GM19397 (cell line): ENCODE data around the gene RBBP6.

Experiments
- ATAC-seq: cut with Tn5 transposase; IDR thresholded peaks from one replicate; pipeline ENCODE4 v1.9.1; 2021; ENCODE audit warnings: mild to moderate bottlenecking, moderate library complexity; ENCODE audit not compliant: unreplicated experiment

Gene RBBP6

DNA sequence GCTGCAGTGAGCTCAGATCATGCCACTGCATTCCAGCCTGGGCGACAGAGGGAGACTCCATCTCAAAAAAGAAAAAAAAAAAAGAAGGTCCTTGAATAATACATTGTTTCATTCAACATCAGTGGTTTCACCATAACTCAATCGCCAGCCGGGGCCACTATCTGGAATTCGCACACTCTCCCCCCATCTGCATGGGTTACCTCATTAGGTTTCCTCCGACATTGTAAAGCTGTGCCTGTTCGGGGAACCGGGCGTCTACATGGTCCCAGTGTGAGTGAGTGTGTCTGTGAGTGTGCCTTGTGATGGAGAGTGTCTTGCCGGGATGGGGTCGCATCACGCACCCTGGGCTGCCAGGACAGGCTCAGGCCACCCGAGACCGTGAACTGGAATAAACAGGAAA lies 16.6 kb upstream of the RBBP6 start:
- no peak for ATAC-seq

DNA sequence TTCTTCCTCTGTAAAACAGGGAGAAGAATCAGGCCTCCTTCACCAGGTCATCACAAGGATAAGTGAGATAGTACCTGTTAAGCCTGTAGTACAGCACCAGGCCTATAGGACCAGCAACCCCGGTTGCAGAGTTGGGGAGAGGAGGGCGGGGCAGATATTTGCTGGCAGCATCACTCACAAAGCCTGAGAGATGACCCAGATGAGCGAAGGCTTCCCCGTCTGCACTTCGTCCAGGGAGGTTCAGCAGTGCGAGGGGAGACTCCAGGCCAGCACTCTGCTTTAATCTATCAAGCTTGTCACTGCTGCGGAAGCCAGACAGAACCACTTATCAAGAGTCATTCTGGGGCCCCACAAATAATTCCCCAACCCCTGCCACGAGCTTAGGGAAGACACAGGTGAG lies 15.8 kb upstream of the RBBP6 start:
- no peak for ATAC-seq

DNA sequence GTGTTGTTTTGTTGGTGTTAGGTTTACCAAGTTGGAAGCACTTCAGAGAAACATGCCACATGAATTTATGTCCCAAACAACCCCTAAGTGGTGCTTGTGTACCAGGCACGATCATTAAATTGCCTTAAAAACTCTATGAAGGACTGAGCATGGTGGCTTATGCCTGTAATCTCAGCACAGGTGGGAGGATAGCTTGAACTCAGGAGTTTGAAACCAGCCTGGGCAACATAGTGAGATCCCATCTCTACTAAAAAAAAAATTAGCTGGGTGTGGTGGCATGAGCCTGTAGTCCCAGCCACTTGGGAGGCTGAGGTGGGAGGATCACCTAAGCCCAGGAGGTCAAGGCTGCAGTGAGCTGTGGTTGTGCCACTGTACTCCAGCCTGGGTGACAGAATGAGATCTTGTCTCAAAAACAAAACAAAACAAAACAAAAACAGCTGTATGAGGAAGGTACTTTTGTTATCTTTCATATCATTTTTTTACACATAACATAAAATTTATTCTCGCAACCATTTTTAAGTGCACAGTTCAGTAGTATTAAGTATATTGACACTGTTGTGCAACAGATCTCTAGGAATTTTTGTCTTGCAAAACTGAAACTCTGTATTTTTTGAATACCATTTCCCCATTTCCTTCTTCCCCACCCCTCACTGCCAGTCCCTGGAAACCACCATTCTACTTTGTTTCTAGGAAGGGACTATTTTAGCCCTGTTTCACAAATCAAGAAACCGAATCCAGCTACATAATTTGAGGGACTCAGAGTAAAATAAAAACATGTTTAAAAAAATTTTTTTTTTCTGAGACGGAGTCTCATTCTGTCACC lies 14.3 kb upstream of the RBBP6 start:
- no peak for ATAC-seq

DNA sequence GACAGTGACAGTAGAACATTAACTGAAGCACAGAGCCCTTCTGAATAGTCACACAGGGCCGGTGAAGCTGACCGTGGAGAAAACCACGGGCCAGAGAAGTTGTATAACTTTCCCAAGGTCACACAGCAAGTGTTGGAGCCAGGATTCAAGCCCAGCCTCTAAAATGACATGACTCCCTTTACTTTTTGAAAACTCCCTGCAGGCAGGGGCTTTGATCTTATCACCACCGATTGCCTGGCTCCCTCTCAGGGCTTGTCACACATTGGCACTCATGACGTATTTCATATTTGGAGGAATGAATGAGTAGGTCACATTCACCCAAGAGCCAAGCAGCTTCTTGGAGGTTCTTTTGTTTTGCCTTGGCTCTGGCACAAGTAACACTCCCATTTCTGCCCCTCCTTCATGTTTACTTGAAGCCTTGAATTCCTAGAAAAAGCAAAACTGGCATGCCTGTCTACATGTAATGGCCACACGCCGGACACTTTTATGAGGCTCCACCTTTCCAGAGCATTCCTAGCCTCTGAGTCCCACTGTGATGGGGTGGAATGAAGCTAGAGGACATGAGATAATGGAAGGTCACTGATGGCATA lies 13.3 kb upstream of the RBBP6 start:
- ATAC-seq = no peak

DNA sequence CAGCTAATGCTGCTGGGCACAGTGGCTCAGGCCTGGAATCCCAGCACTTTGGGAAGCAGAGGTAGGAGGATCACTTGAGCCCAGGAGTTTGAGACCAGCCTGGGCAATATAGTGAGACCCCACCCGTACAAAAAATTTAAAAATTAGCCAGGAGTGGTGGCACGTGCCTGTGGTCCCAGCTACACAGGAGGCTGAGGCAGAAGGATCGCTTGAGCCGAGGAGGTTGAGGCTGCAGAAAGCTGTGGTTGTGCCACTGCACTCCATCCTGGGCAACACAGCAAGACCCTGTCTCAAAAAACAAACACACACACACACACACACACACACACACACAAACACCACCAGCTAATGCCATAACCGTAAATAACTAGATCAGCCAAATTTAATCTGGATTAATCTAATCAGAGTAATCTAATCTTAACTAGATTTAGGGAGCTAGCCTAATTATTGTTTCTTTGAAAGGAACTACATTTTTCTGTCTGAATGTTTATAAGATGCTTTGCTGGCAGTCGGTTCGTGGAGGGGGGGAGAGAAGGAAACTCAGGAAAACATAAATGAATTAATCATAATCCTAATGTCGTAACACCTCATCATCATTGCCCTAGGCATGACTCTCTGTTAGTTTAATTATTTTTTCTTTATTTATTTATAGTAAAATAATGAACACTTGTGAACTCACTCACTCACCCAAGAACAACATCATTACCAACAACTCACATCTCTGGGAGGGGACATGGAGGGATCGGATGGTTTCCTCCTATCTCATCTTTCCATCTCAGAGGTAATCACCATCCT lies 12.5 kb upstream of the RBBP6 start:
- ATAC-seq = no peak

DNA sequence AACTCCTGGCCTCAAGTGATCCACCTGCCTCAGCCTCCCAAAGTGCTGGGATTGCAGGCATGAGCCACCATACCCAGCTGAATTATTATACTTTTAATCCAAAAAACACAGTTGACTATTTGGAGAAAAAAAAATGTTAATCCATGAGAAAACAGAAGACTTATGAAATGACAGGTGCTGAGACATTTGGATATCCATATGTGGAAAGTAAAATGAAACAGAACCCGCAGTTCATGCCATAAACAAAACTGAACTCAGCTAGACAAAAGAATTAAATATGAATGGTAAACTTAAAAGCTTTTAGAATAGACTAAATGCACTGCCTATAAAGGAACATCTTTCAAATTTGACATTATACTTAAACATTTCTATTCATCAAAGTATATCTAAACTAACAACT lies 8.2 kb upstream of the RBBP6 start:
- no peak for ATAC-seq

DNA sequence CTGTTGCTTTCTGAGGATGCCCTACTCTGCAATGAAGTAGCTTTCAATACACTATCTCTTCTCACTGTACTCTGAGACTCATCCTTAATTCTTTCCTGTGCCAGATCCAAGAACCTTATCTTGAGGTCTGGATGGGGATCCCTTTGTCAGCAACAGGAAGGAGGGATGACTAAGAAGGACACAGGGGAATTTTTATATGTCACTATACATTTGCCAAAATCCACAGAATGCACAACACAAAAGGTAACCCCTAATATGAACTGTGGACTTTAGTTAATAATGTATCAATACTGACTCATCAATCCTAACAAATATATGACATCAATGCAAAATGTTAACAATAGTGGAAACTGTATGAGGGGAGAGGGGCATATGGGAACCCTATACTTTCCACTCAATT lies 4.7 kb upstream of the RBBP6 start:
- ATAC-seq = no peak

DNA sequence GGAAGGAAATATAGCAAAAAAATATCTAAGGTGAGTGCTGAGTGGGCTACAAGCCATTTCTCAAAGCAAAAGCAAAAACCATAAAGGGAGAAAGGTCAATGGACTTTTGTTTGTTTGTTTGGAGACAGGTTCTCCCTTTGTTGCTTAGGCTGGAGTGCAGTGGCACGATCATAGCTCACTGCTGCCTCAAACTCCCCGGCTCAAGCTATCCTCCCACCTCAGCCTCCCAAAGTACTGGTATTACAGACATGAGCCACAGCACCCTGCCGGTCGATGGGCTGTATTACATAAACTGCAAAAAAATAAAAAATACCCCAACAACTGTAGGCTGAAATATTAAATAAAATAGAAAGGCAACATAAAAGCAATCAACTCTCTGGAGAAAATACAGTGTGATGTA lies 3.5 kb upstream of the RBBP6 start:
- ATAC-seq = no peak

DNA sequence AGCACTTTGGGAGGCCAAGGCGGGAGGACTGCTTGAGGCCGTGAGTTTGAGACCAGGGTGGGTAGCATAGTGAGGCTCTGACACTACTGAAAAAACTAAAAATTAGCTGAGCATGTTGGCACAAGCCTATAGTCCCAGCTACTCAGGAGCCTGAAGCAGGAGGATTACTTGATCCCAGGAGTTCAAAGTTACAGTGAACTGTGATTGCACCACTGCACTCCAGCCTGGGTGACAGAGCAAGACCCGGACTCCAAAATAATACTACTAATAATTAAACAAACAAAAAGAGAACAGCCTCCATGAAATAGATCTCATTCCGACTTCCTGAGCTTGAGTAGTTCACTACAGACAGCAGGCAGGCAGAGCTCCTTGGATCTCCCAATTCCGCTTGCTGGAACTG lies 2.7 kb upstream of the RBBP6 start:
- ATAC-seq = no peak

DNA sequence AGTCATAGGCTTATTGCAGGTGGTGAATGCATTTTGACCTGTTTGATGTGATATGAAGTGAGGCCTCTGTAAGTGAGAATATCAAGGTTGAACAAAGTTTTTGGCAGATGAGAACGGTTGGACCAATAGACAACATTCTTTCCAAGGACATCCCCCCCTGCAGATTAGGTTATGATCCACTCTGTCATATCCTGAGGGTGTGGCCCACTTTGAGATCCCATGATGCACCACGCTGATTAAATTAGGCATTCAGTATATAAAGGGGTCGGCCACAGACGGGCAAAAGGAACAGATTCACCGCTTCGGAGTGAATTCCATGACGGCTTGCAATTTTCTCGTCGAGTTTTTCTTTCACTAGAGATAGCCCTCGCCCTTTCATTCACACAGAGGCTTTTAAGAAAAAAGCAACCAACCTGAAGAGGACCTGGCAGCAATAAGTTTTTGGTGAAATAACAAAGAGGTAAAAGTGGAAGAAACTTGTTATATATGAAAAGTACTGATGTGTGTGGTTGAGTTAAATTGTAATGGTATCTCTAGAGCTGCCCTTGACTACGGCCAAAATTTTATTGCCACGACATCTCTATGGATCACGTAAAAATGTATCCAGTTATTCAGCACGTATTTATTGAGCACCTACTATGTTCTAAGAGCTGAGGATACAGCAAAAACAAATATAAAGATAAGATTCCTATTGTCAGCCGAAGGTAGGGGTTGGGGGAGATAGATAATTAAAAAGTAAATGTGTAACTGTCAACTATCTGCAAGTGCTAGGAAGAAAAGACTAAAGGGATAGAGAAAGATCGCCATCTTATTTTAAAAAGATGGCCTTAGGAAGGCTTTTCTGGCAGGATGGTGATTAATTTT lies 1.7 kb upstream of the RBBP6 start:
- no peak for ATAC-seq

DNA sequence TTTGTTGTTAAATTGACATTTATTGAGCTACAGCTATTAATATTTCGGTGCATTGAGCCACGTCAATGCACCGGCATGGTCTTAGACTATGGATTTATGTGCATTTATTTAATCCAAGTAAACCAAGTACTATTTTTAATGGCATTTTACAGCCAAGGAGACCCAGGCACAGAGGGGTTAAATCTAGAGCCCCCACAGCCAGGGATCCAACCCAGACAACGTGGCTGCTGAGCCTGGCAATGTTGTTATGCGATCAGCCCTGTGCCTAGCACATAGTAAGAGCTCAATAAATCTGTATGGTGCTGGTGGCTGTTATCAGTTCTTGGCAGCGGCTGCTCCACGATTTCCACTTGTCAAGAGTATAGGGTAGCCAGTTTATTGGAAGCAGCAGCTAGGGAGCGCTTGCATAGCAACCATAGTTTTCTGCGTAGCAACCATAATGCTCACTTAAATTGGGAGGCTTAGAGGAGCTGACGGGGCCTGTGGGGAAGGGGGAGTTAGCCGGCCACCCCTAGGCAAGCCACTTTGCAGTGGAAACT lies 541 bp upstream of the RBBP6 start:
- ATAC-seq = no peak

DNA sequence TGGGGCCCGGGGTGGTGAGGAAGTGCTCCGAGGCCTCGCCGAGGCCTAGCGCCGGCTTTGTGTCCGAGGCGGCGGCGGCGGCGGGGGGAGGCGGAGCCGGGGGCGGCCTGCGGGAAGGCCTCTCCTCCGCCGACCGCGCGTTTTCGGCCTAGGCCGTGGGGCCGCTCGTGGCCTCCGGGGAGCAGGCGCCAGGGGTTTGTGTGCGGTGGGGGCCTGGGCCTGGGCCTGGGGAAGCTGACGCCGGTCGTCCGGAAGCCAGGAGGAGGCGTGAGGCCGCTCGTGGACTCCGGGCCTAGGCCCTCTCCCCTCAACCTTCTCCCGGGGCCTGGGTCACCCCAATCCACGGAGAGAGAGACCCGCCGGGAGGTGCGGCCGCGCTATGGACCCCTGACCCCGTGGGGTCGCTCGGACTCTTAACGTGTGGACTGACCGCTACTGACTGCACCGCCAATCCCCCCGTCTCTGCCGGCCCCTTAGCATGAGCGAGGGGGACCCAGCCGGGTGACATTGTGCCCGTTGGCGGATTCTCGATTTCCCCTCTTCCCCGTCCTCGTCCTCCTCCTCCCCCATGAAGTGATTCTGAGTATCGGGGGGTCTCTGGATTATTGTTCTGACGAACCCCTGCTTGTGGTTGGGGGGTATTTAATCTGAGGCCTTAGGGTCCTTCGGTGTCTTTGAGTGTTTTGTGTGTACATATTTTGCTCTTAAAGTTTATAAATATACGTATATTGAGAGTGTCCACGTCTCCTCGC lies 660 bp downstream of the RBBP6 start:
- ATAC-seq = peak; percentile 42

DNA sequence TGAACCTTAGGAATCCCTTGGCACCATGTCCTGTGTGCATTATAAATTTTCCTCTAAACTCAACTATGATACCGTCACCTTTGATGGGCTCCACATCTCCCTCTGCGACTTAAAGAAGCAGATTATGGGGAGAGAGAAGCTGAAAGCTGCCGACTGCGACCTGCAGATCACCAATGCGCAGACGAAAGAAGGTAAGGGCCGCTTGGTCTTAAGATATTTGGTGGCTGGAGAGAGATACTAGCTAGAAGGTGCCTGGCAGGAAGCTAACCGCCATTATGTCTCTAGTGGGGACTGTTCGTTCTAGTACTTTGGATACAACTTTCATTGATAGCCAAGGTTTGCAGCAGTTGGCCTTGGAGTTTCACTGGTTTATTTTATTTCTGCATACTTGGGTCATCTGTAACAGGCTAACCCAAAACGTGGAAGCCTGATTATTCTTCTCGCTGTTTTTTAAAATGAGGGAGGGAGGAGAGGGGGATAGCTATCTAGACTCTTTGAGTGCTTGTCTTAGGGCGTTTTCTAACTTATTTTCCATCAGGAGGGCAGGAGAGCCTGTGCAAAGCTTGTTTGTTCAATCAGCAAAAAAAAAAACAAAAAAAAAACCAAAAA lies 1.3 kb downstream of the RBBP6 start:
- ATAC-seq = no peak

DNA sequence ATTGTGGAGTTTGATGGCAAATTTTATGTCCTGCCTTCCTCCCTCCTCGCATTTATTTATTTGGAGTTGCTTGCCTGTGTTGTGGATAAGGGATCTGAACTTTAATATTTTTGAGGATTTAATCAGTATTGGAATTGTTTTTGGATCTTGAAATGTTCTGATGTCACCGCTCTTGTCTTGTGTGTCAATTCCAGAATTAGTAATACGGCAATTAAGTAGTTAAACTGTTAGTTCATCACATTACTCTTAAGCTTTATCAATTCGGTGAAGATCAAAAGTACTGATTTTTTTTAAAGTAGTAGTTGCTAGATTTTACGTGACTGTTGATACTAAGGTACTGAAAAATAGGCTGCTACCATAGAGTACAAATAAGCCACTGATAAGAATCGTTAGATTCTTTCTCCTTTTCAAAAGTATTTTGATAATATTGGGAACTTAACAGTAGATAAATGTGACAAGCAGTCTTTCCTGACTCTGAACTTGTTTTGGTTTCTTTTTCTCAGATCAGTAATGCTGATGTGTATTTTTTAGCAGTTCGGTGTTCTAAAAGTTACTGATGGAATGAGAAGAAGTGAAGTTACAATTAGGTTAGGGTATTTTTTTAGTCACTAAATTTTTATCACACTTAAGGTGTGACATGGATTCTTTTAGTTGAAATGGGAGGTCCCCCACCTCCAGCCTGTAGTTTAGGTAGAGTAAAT lies 2.0 kb downstream of the RBBP6 start:
- ATAC-seq = no peak

DNA sequence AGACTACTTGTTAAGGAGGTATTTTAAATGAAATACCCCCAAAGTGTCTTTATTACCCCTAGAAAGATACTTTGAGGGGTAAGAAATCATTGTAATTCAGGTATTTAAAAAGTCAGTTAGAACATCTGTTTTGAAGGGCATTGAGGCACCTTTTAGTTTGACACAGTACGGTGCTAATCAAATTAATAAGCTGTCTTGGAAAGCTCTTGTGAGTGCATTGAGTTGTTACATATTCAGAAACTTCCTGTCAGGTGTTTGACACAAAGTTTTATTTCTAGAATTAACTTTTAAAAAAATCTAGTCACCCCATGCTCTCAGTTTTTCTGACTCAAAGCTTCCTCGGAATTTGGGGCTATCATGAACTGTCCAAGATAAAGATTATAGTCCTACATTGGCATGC lies 4.6 kb downstream of the RBBP6 start:
- no peak for ATAC-seq

DNA sequence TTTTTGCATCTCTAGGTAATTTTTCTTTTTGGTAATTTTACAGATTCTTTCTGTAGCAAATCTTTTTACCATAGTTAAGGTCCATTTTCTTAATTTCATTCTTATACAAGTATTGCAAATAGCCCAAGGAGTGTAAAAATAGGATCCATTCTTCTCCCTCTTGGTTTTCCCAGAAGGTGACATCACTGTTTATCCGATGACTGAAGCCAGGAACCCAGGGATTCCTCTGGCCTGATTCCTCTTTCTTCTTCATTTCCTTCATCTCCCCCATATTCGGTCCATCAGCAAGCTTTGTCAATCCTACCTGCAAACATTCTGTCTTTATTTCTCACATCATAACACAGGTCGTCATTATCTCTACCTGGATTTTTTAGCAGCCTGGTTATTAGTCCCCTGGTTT lies 5.3 kb downstream of the RBBP6 start:
- no peak for ATAC-seq

DNA sequence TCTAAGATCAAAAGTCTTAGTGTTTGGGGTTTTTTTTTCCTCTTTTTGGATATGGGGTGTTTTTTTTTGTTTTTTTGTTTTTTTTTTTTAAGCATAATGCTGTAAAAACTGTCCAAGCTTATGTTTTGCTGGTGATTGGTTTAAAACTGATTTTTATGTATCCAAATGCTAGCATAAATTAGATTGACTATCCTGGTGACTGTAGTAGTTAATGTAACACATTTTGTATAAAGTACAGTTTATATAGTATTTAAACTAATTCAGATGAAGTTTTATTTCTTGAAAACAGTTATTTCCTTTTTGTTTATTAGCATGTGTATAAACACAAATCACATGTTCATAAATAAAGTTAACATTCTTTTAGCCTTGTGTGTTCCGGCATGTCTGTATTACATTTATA lies 10.9 kb downstream of the RBBP6 start:
- no peak for ATAC-seq

DNA sequence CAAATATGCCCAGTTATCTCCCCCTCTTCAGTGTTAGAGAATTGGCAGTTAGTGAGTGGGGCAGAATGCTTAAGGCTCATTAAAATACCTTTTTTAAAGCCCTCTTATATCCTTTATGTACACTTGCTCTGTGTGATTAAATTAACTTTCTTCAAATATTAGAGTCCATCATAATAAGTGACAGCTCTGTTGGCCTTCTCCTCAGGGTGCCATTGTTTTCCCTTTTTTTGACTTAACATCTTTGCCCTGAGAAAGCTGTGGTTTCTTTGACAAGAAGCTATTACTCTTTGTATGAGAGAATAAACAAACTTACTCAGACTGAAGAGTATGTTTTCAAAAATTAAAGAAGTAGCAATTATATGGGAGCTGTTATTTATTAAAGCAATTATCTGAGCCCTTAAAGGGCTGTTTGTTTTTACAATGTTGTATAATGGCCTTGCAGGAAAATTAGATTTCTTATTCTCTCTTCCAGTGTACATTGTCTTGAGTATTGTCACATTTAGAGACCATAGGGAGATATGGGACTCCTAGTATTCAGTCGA lies 13.4 kb downstream of the RBBP6 start:
- no peak for ATAC-seq

DNA sequence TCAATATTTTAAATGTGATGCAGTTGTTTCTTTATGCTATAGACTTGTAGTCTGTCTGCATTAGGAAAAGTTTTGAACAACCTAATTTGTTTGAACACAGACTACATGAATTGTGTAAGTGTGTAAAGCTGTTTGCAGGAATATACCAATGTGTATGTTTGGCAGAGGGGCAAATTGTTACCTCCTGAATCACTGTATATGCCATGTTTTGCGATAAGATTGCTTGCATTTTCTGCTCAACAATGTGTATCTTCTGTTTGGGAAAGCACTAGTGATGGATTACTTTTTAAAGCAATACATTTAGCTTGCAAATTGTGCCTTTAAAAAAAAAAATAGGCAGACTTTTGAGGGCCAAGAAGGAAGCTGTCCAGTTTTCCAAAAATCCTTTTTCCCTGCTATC lies 14.6 kb downstream of the RBBP6 start:
- no peak for ATAC-seq
